HepG2 (cell line): Measurements from ENCODE around the gene SPTAN1. TPM values are rescaled to one million over a fixed set of nuclear protein-coding genes. Genes with fewer than 3 reads are reported as not detected.

Experiments used
- CC2D1A ChIP-seq: sonication (generic); formaldehyde crosslinking; IDR thresholded peaks from 2 replicates; pipeline ENCODE4 v1.8.1; 2023; ENCODE audit warnings: mild to moderate bottlenecking, missing genetic modification reagents
- CENPBD1 ChIP-seq: sonication (generic); formaldehyde crosslinking; IDR thresholded peaks from 2 replicates; pipeline ENCODE4 v1.8.0; 2022; ENCODE audit warnings: missing genetic modification reagents, low read depth, mild to moderate bottlenecking, borderline replicate concordance
- DDIT3 ChIP-seq: sonication (generic); formaldehyde crosslinking; IDR thresholded peaks from 2 replicates; pipeline ENCODE4 v1.4.0; 2020; ENCODE audit warnings: mild to moderate bottlenecking, missing genetic modification reagents
- DPF2 ChIP-seq: sonication (generic); formaldehyde crosslinking; IDR thresholded peaks from 2 replicates; pipeline ENCODE4 v1.4.0; 2020; ENCODE audit warnings: mild to moderate bottlenecking, low read depth, missing genetic modification reagents, borderline replicate concordance
- GABPA ChIP-seq, 2 experiments: IDR thresholded peaks; 2 replicates each; pipeline ENCODE4 v1.6.1; 2011 to 2016; ENCODE audit warnings: low read depth in 2 of 2, low read length in 1 of 2, missing biosample characterization in 1 of 2, missing genetic modification characterization in 1 of 2
- HOXA3 ChIP-seq: sonication (generic); formaldehyde crosslinking; IDR thresholded peaks from 2 replicates; pipeline ENCODE4 v1.5.0; 2020; ENCODE audit warnings: missing genetic modification reagents
- HOXA7 ChIP-seq: sonication (generic); formaldehyde crosslinking; IDR thresholded peaks from 2 replicates; pipeline ENCODE4 v1.8.1; 2022; ENCODE audit warnings: mild to moderate bottlenecking, missing genetic modification reagents, moderate library complexity
- KLF11 ChIP-seq: IDR thresholded peaks from 2 replicates; pipeline ENCODE4 v1.6.1; 2016; ENCODE audit warnings: missing compliant biosample characterization
- KLF13 ChIP-seq: sonication (generic); formaldehyde crosslinking; IDR thresholded peaks from 2 replicates; pipeline ENCODE4 v1.4.0; 2020; ENCODE audit warnings: mild to moderate bottlenecking, missing genetic modification reagents
- MEF2D ChIP-seq: sonication (generic); formaldehyde crosslinking; IDR thresholded peaks from 2 replicates; pipeline ENCODE4 v1.5.1; 2020; ENCODE audit warnings: mild to moderate bottlenecking, missing genetic modification reagents
- MIER3 ChIP-seq: IDR thresholded peaks from 2 replicates; pipeline ENCODE4 v1.6.1; 2016; ENCODE audit warnings: missing compliant biosample characterization, borderline replicate concordance
- NFE2 ChIP-seq: sonication (generic); formaldehyde crosslinking; IDR thresholded peaks from 2 replicates; pipeline ENCODE4 v1.4.0; 2020; ENCODE audit warnings: missing genetic modification reagents
- NFKBIZ ChIP-seq: IDR thresholded peaks from 2 replicates; pipeline ENCODE4 v1.6.1; 2018; ENCODE audit warnings: missing genetic modification reagents, missing compliant biosample characterization
- POGZ ChIP-seq: sonication (generic); formaldehyde crosslinking; IDR thresholded peaks from 2 replicates; pipeline ENCODE4 v1.4.0; 2020; ENCODE audit warnings: mild to moderate bottlenecking, missing genetic modification reagents
- POLR2AphosphoS2 ChIP-seq: IDR thresholded peaks from 2 replicates; pipeline ENCODE4 v1.6.1; 2011; ENCODE audit warnings: low read depth, low read length, improper control_type of control experiment
- RORA ChIP-seq: sonication (generic); formaldehyde crosslinking; IDR thresholded peaks from 2 replicates; pipeline ENCODE4 v1.5.0; 2020; ENCODE audit warnings: mild to moderate bottlenecking, missing genetic modification reagents, moderate library complexity
- RXRB ChIP-seq: IDR thresholded peaks from 2 replicates; pipeline ENCODE4 v1.6.1; 2016; ENCODE audit warnings: borderline replicate concordance, missing genetic modification reagents, missing compliant biosample characterization
- SPEN ChIP-seq: sonication (generic); formaldehyde crosslinking; IDR thresholded peaks from 2 replicates; pipeline ENCODE4 v1.5.1; 2020; ENCODE audit warnings: low read depth, mild to moderate bottlenecking, missing genetic modification reagents
- TEAD2 ChIP-seq: sonication (generic); formaldehyde crosslinking; IDR thresholded peaks from 2 replicates; pipeline ENCODE4 v1.9.0; 2021; ENCODE audit warnings: missing genetic modification reagents
- THAP8 ChIP-seq: sonication (generic); formaldehyde crosslinking; IDR thresholded peaks from 2 replicates; pipeline ENCODE4 v1.5.1; 2020; ENCODE audit warnings: missing genetic modification reagents, mild to moderate bottlenecking, borderline replicate concordance
- TP53 ChIP-seq: sonication (generic); formaldehyde crosslinking; conservative IDR thresholded peaks from 2 replicates; pipeline ENCODE4 v1.4.0; 2020; ENCODE audit warnings: missing genetic modification reagents
- ZBTB20 ChIP-seq: sonication (generic); formaldehyde crosslinking; IDR thresholded peaks from 2 replicates; pipeline ENCODE4 v1.8.1; 2023; ENCODE audit warnings: missing genetic modification reagents, low read depth, mild to moderate bottlenecking, borderline replicate concordance
- ZBTB38 ChIP-seq: sonication (generic); formaldehyde crosslinking; IDR thresholded peaks from 2 replicates; pipeline ENCODE4 v1.5.1; 2020; ENCODE audit warnings: mild to moderate bottlenecking, missing genetic modification reagents
- ZNF264 ChIP-seq: sonication (generic); formaldehyde crosslinking; IDR thresholded peaks from 2 replicates; pipeline ENCODE4 v1.4.0; 2020; ENCODE audit warnings: missing genetic modification reagents
- ZNF337 ChIP-seq: sonication (generic); formaldehyde crosslinking; IDR thresholded peaks from 2 replicates; pipeline ENCODE4 v1.5.1; 2020; ENCODE audit warnings: missing genetic modification reagents, low read depth, mild to moderate bottlenecking, borderline replicate concordance
- ZNF382 ChIP-seq: sonication (generic); formaldehyde crosslinking; IDR thresholded peaks from 2 replicates; pipeline ENCODE4 v1.5.0; 2020; ENCODE audit warnings: missing genetic modification reagents, mild to moderate bottlenecking, borderline replicate concordance
- ZNF441 ChIP-seq: sonication (generic); formaldehyde crosslinking; IDR thresholded peaks from 2 replicates; pipeline ENCODE4 v1.7.0; 2021; ENCODE audit warnings: missing genetic modification reagents, borderline replicate concordance
- ZNF564 ChIP-seq: sonication (generic); formaldehyde crosslinking; IDR thresholded peaks from 2 replicates; pipeline ENCODE4 v1.8.1; 2023; ENCODE audit warnings: mild to moderate bottlenecking, missing genetic modification reagents
- ZNF652 ChIP-seq: IDR thresholded peaks from 2 replicates; pipeline ENCODE4 v1.6.1; 2016; ENCODE audit warnings: low read depth, borderline replicate concordance
- ZNF678 ChIP-seq: sonication (generic); formaldehyde crosslinking; IDR thresholded peaks from 2 replicates; pipeline ENCODE4 v1.4.0; 2020; ENCODE audit warnings: mild to moderate bottlenecking, missing genetic modification reagents
- ZSCAN21 ChIP-seq: sonication (generic); formaldehyde crosslinking; IDR thresholded peaks from 2 replicates; pipeline ENCODE4 v1.8.0; 2022; ENCODE audit warnings: mild to moderate bottlenecking, missing genetic modification reagents, moderate library complexity, borderline replicate concordance
- polyA plus RNA-seq, 8 experiments: library from polyadenylated mRNA; depleted of rRNA in 3 of 8; stranded (reverse) in 7 of 8; unstranded in 1 of 8; fragments of >200 nt; fragmentation: Illumina TruSeq in 4 of 8; extraction: Trizol in 4 of 8; gene quantifications; 2 replicates each; pipeline versions ENCODE4 v1.2.1 to v1.2.3, GENCODE V29; 2011 to 2016; ENCODE audit warnings: low read depth in 4 of 8, missing spikeins in 1 of 8, mixed read lengths in 1 of 8; ENCODE audit not compliant: insufficient read depth in 1 of 8
- total RNA-seq, 5 experiments: library from RNA; depleted of rRNA; stranded (reverse); fragments of >200 nt; fragmentation: Illumina TruSeq; extraction: Trizol; gene quantifications; 2 replicates each; pipeline ENCODE4 v1.2.3, GENCODE V29; 2016; ENCODE audit warnings: low read depth in 1 of 5

Gene SPTAN1
- total and polyA plus RNA-seq, 2 of the 13 experiments (the other 11 are each of a cell fraction or from before 2014, with no cell fraction given) = 106 to 111 TPM

- TF ChIP-seq ZBTB20 (CRISPR knock-in tag) (no peak; the same call in 1 of the 2 replicates), POGZ (CRISPR knock-in tag) (peak; percentile 18), HOXA7 (CRISPR knock-in tag) (no peak), ZNF678 (0 out of 2 replicates have a peak, but pooled peaks have one; percentile 63), KLF11 (CRISPR knock-in tag) (peak; percentile 86), ZNF564 (CRISPR knock-in tag) (no peak; the same call in 1 of the 2 replicates), RXRB (CRISPR knock-in tag) (0 out of 2 replicates have a peak, but pooled peaks have one; percentile 24), ZNF441 (CRISPR knock-in tag) (peak; percentile 53; the same call in 1 of the 2 replicates), NFKBIZ (0 out of 2 replicates have a peak, but pooled peaks have one; percentile 35), NFE2 (no peak), POLR2AphosphoS2 (no peak), TEAD2 (no peak), THAP8 (CRISPR knock-in tag) (no peak), CC2D1A (CRISPR knock-in tag) (no peak), ZNF337 (CRISPR knock-in tag) (no peak; the same call in 1 of the 2 replicates), ZSCAN21 (CRISPR knock-in tag) (no peak; the same call in 1 of the 2 replicates), TP53 (CRISPR knock-in tag) (0 out of 2 replicates have a peak, but pooled peaks have one; percentile 44), DPF2 (CRISPR knock-in tag) (no peak), SPEN (peak; percentile 86), GABPA (IDR thresholded peaks at IDR 0.05; ENCODE audit: low read depth, low read length) (peak; percentile 60), GABPA (CRISPR knock-in tag; IDR thresholded peaks at IDR 0.05; ENCODE audit: low read depth) (peak; percentile 83), ZBTB38 (CRISPR knock-in tag) (peak; percentile 62; the same call in 1 of the 2 replicates), ZNF382 (CRISPR knock-in tag) (no peak), ZNF264 (CRISPR knock-in tag) (peak; percentile 93), ZNF652 (CRISPR knock-in tag) (no peak), CENPBD1 (no peak), HOXA3 (CRISPR knock-in tag) (peak; percentile 88), MEF2D (CRISPR knock-in tag) (no peak), MIER3 (CRISPR knock-in tag) (peak; percentile 62; the same call in 1 of the 2 replicates), KLF13 (no peak), DDIT3 (CRISPR knock-in tag) (no peak), RORA (CRISPR knock-in tag) (no peak)
Measured at GRCh38 chr9:128504485-128505413, 47.6 kb upstream of the SPTAN1 start, which contains the start of gene GLE1 (continued).
